ENCODE results near the gene ANKS1A.

ANKS1A gene

GRCh38 chr6:34908194-34908593 lies 19.1 kb downstream of the ANKS1A start:
- no peak overlapping the region for H3K4me3 ChIP-seq (ENCODE audit: low read depth, low read length)
- no peak for DNase-seq (ENCODE audit: low read depth, low spot score)
- TF ChIP-seq CTCF (IDR thresholded peaks at IDR 0.05; ENCODE audit: low read depth, low read length): no peak
- in situ Hi-C loops (cut with HindIII; ENCODE audit: low sequenced_read_pairs): no loop called here

GRCh38 chr6:34909320-34909883 lies 20.3 kb downstream of the ANKS1A start:
- H3K4me3 ChIP-seq (ENCODE audit: low read depth, low read length): no peak overlapping the region
- DNase-seq (ENCODE audit: low read depth, low spot score): no peak
- TF ChIP-seq CTCF (IDR thresholded peaks at IDR 0.05; ENCODE audit: low read depth, low read length): no peak
- in situ Hi-C loops (cut with HindIII; ENCODE audit: low sequenced_read_pairs): no loop called here

- in situ Hi-C loops (cut with HindIII; ENCODE audit: low sequenced_read_pairs): no loop called here
- DNase-seq (ENCODE audit: low read depth, low spot score): no peak
- H3K4me3 ChIP-seq (ENCODE audit: low read depth, low read length): no peak overlapping the region
- TF ChIP-seq CTCF (IDR thresholded peaks at IDR 0.05; ENCODE audit: low read depth, low read length): no peak
Observed at GRCh38 chr6:34911822-34912221, 22.8 kb downstream of the ANKS1A start.

- no peak overlapping the region for H3K4me3 ChIP-seq (ENCODE audit: low read depth, low read length)
Observed at GRCh38 chr6:34912715-34913464, 23.8 kb downstream of the ANKS1A start.

GRCh38 chr6:34914358-34914757 lies 25.3 kb downstream of the ANKS1A start:
- in situ Hi-C loops (cut with HindIII; ENCODE audit: low sequenced_read_pairs): no loop called here
- no peak overlapping the region for H3K4me3 ChIP-seq (ENCODE audit: low read depth, low read length)
- DNase-seq (ENCODE audit: low read depth, low spot score): no peak
- TF ChIP-seq CTCF (IDR thresholded peaks at IDR 0.05; ENCODE audit: low read depth, low read length): no peak

More at GRCh38 chr6:34912715-34913464, 23.8 kb downstream of the ANKS1A start:
- in situ Hi-C loops (cut with HindIII; ENCODE audit: low sequenced_read_pairs): no loop called here
- peak; percentile 83 for DNase-seq (ENCODE audit: low read depth, low spot score)
- no peak for TF ChIP-seq CTCF (IDR thresholded peaks at IDR 0.05; ENCODE audit: low read depth, low read length)

GRCh38 chr6:34916348-34916967 lies 27.4 kb downstream of the ANKS1A start:
- no peak for DNase-seq (ENCODE audit: low read depth, low spot score)
- in situ Hi-C loops (cut with HindIII; ENCODE audit: low sequenced_read_pairs): no loop called here
- no peak for TF ChIP-seq CTCF (IDR thresholded peaks at IDR 0.05; ENCODE audit: low read depth, low read length)

More at GRCh38 chr6:34916348-34916967, 27.4 kb downstream of the ANKS1A start:
- no peak overlapping the region for H3K4me3 ChIP-seq (ENCODE audit: low read depth, low read length)

All from astrocyte of the spinal cord (primary cell).